Activated naive CD4-positive, alpha-beta T cell treated with Interleukin-2 at 50 U/mL for 16 hours (primary cell): Measurements from ENCODE around the gene DNAH7.
"Not testable (repeated sequence)": the region's sequence is repeated elsewhere in the genome, so short reads cannot be mapped to it uniquely, and the experiment has no call there.

Source experiments
- DNase-seq: peaks from one replicate; pipeline ENCODE4 v3.0.0-alpha.2; 2020

The DNAH7 gene

DNA sequence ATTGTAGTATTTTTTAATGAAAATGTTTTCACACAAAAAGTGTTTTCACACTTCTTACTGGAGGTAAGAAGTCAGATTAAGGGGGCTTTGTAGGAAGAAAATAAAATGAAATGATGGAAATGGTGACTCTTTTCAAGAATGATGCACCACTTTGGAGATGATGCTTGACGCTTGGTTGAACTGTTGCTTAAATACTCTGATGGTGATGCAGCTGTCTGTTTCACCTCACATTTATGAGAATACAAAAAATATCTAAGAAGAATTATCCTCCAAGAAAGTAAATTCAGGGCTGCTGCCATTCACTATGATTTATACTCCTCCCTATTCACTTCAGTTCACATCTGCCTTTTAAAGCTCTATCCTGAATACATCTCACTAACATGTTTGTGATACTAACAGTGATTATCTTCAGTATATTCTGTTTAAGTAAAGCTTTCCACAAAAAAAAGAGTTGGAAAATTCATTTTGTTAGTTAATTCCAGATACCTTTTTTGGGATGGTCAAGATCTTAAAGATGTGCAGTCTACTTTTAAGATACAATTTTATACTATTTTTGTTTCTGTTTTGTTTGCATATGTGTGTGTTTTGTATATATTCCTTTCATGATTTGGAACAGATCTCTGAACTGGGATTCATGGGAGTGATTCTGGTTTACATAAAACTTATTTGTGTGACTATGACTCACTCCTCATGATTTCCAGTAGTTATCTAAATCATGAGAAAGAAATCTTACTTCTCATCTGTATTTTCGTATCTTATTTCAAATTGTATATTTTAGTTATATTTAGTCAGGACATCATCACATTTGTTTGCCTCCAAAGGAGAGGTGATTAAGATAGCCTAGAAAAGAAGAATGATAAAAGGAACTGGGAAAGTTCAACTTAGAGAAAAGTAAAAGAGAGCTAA is 358.5 kb downstream of the DNAH7 start:
- DNase-seq, result no peak

DNA sequence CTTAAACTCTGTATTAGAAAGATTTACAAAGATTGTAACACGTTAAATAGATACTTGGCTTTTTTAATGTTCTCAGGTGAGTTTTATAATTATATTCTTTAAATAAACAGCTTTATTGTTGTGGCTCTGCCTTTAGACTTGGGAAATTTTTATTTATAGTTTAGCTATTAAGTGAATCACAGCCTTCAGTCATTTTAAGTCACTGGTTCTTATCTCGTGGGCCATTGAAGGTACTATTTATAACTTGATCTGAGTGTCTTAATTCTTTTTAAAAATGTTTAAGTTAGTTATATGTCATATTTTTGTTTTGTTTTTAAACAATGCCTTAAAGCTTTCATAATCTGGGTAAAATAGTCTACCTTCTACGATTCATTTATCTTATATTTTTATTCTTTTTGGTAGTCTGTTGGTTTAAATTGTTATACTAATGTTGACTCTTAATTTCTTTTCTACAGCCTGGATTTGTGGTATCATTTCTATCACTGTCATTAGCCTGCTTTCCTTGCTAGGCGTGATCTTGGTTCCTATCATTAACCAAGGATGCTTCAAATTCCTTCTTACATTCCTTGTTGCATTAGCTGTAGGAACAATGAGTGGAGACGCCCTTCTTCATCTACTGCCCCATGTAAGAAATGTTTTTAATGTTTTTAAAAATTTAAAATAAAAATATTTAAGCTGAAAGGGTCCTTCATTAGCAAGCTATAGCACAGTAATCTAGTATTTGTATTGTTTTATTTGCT is 362.3 kb downstream of the DNAH7 start:
- no peak for DNase-seq

DNA sequence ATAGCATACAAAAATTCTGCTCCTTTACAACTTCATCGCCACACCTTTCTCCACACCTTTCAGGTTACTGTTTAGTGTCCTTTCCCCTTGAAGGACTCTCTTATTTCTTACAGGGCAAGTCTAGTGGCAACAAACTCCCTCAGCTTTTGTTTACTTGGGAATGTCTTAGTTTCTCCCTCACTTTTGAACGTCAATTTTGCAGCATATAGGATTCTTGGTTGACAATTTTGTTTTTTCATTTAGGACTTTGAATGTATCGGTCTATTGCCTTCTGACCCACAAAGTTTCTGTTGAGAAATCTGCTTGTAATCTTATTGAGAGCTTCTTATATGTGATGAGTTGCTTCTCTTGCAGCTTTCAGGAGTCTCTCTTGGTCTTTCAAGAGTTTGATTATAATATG is 368.2 kb downstream of the DNAH7 start:
- no peak for DNase-seq

DNA sequence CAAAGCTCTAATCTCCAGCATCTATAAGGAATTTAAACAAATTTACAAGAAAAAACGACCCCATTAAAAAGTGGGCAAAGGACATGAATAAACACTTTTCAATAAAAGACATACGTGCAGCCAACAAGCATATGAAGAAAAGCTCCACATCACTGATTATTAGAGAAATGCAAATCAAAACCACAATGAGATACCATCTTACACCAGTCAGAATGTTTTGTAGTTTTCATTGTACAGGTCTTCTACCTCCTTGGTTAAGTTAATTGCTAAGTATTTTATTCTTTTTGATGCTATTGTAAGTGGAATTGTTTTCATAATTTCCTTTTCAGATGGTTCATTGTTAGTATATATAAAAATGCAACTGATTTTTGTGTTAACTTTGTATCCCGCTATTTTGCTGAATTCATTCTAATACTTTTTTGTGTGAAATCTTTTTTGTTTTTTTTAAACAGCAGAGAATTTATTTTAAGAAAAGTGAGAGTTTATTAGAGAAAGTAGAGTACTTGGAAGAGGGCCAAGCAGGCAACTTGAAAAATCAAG is 370.9 kb downstream of the DNAH7 start:
- no peak for DNase-seq

DNA sequence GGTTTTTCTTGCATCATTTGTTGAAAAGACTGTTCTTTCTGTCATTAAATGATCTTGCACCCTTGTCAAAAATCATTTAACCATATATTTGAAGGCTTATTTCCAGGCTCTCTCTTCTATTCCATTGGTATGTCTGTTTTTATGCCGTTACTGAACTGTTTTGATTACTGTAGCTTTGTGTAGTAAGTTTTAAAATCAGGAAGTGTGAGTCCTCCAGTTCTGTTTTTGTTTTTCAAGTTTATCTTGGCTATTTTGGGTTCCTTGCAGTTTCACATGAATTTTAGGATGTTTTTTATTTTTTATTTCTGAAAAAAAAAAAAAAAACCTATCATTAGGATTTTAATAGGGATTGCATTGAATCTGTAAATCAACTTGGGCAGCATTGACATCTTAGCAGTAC is 372.6 kb downstream of the DNAH7 start:
- DNase-seq, result no peak

DNA sequence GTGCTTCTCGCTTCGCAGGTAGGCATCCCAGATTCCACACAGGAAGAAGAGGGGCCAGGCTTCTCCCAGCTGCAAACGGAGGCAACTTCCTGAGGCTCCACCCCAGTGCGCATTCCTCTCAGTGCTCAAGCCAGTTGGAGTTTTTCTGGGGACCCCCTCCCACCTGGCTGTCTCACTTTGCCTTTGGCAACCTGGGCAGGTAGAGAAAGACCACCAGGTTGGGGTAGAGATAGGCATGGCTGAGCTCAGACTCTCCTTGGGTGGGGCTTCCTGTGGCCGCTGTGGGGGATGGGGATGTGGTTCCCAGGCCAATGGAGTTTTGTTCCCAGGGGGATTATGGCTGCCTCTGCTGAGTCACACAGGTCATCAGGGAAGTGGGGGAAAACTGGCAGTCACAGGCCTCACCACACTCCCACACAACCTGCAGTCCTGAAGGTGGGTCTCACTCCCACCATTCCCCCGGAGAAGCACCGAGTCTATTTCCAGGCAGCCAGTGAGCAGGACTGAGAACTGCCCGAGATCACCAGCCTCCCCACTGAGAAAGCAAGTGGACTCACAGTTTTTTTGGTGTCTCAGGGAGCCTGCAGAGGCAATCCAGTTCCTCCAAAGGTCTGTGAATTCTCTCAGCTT is 373.5 kb downstream of the DNAH7 start:
- no peak for DNase-seq

DNA sequence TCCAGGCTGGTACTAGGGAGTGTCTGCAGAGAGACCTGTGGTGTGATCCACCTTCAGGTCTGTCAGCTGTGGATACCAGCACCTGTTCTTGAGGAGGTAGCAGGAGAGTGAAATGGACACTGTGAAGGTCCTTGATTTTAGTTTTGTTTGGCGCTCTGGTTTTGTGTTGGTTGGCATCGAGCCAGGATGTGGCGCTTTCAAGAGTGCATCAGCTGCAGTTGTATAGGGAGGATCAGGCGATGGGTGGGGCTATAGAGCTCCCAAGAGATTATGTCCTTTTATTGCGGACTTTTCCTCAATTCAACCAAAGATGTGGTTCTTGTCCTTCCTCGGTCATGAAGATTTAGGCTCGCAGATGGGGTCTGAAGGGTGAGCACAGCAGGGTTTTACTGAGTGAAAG is 374.1 kb downstream of the DNAH7 start:
- no peak for DNase-seq

DNA sequence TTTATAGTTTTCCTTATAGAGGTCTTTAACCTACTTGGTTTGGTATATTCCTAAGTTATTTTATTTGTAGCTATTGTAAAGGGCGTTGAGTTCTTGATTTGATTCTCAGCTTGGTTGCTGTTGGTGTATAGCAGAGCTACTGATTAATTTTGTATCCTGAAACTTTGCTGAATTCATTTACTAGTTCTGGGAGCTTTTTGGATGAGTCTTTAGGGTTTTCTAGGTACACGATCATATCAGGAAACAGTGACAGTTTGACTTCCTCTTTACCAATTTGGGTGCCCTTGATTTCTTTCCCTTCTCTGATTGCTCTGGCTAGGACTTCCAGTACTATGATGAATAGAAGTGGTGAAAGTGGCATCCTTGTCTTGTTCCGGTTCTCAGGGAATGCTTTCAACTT is 376.1 kb downstream of the DNAH7 start:
- DNase-seq, result not testable (repeated sequence)
